ENCODE data around the gene NBAS. TPM values are rescaled to one million over a fixed set of nuclear protein-coding genes. Genes with fewer than 3 reads are reported as not detected.

Gene NBAS
- total and polyA plus RNA-seq, 2 donors (not counting 3 experiments of a cell fraction or from before 2014, with no cell fraction given), result 29.4 to 43.0 TPM

DNA sequence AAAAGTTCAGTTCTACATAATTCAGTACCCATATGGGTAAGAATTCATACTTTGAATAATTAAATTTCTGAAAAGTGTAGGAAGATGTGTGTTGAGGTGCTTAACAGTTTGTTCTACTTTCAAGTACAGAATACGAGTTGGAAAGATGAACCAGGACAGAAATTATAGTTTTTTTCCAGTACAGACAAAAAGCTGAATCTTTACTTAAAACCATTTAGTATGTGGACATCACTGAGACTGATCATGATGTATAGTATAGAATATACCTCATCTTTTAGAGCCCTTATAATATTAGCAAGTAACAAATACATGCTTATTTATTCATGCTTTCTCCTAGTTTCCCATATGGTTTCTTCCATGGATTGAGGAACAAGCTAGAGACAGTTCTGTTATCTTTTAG lies 40.5 kb upstream of the NBAS start:
- no peak overlapping the region for H3K4me2 ChIP-seq (ENCODE audit: insufficient read depth, low read length)
- H3K36me3 ChIP-seq (ENCODE audit: control insufficient read depth in 2 of 2, extremely low read depth in 1 of 2, insufficient read depth in 2 of 2, low read length in 2 of 2), result peaks cover 32 to 57% of the 10 kb centered on the region in 2 experiments
- no peak overlapping the region for H2AFZ ChIP-seq (ENCODE audit: low read depth, low read length)
- intact Hi-C loops (cut with micrococcal nuclease), result no loop called here
- no peaks in the 10 kb centered on the region for H3K4me1 ChIP-seq (ENCODE audit: control insufficient read depth, extremely low read depth, insufficient read depth, low read length)
- H3K27me3 ChIP-seq (ENCODE audit: control insufficient read depth in 2 of 2, insufficient read depth in 2 of 2, low read length in 2 of 2), result no peaks in the 10 kb centered on the region
- no peak overlapping the region for H3K9ac ChIP-seq (replicated peaks; ENCODE audit: extremely low read depth, insufficient read depth, low read length)
- H4K20me1 ChIP-seq (replicated peaks; ENCODE audit: control insufficient read depth, extremely low read depth, insufficient read depth, low read length), result no peaks in the 10 kb centered on the region
- H3K79me2 ChIP-seq (ENCODE audit: control insufficient read depth, insufficient read depth, low read length), result no peaks in the 10 kb centered on the region
- DNase-seq (ENCODE audit: low read depth, low spot score) (no peak), FAIRE-seq (no peak)
- H3K9me3 ChIP-seq (replicated peaks; ENCODE audit: control insufficient read depth, insufficient read depth, low read length), result no peaks in the 10 kb centered on the region
- BruUV-seq (replicated peaks), result no TSS peak
- H3K4me3 ChIP-seq (replicated peaks in 1 of 3; ENCODE audit: insufficient read depth in 1 of 3, low read depth in 1 of 3, low read length in 3 of 3), result no peak overlapping the region
- no peaks in the 10 kb centered on the region for H3K9me1 ChIP-seq (replicated peaks; ENCODE audit: control insufficient read depth, extremely low read depth, insufficient read depth, low read length)
- dilution Hi-C loops (cut with MboI; ENCODE audit: extremely low pct_ligation_motif_present, low sequenced_read_pairs), result no loop called here
- POLR2A ChIA-PET, result no interaction called here
- no peak for TF ChIP-seq FOS (IDR thresholded peaks at IDR 0.05; ENCODE audit: borderline replicate concordance, insufficient read depth, low read length)
- TF ChIP-seq, protein P1, sequence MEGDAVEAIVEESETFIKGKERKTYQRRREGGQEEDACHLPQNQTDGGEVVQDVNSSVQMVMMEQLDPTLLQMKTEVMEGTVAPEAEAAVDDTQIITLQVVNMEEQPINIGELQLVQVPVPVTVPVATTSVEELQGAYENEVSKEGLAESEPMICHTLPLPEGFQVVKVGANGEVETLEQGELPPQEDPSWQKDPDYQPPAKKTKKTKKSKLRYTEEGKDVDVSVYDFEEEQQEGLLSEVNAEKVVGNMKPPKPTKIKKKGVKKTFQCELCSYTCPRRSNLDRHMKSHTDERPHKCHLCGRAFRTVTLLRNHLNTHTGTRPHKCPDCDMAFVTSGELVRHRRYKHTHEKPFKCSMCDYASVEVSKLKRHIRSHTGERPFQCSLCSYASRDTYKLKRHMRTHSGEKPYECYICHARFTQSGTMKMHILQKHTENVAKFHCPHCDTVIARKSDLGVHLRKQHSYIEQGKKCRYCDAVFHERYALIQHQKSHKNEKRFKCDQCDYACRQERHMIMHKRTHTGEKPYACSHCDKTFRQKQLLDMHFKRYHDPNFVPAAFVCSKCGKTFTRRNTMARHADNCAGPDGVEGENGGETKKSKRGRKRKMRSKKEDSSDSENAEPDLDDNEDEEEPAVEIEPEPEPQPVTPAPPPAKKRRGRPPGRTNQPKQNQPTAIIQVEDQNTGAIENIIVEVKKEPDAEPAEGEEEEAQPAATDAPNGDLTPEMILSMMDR (IDR thresholded peaks at IDR 0.05; ENCODE audit: extremely low read depth in 1 of 2, insufficient read depth in 1 of 2, low read depth in 1 of 2, low read length in 2 of 2), result no peak
- no peak for TF ChIP-seq JUN (IDR thresholded peaks at IDR 0.05; ENCODE audit: borderline replicate concordance, insufficient read depth, insufficient read length, low read depth)
- TF ChIP-seq MYC (IDR thresholded peaks at IDR 0.05; ENCODE audit: low read depth, low read length), result no peak
- TF ChIP-seq POLR2A (IDR thresholded peaks at IDR 0.05; ENCODE audit: low read depth, low read length), result no peak
- TF ChIP-seq GATA2 (IDR thresholded peaks at IDR 0.05; ENCODE audit: insufficient read depth, insufficient read length, low read depth, low read length), result no peak
- TF ChIP-seq EZH2 (IDR thresholded peaks at IDR 0.05; ENCODE audit: borderline replicate concordance, low read depth, low read length, severe bottlenecking), result no peak
- TF ChIP-seq, protein P2, sequence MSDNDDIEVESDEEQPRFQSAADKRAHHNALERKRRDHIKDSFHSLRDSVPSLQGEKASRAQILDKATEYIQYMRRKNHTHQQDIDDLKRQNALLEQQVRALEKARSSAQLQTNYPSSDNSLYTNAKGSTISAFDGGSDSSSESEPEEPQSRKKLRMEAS (IDR thresholded peaks at IDR 0.05; ENCODE audit: insufficient read depth, insufficient read length), result no peak
- TF ChIP-seq POLR2AphosphoS5 (IDR thresholded peaks at IDR 0.05; ENCODE audit: insufficient read depth, low read depth, low read length), result no peak
- CTCF ChIA-PET, result interaction anchor here (1.0 to 1.9 kb wide), 2 partner anchors 15 to 24 kb away, joined by 3 to 6 read pairs; no protein-coding TSS in a partner anchor
- H3K27ac ChIP-seq (ENCODE audit: insufficient read depth, low read depth, low read length), result no peak overlapping the region

All from endothelial cell of umbilical vein (primary cell).